ENCODE measurements around the gene IGFALS. TPM values are rescaled to one million over a fixed set of nuclear protein-coding genes. Genes with fewer than 3 reads are reported as not detected.

The IGFALS gene
- total RNA-seq, 1 donor: not detected

DNA sequence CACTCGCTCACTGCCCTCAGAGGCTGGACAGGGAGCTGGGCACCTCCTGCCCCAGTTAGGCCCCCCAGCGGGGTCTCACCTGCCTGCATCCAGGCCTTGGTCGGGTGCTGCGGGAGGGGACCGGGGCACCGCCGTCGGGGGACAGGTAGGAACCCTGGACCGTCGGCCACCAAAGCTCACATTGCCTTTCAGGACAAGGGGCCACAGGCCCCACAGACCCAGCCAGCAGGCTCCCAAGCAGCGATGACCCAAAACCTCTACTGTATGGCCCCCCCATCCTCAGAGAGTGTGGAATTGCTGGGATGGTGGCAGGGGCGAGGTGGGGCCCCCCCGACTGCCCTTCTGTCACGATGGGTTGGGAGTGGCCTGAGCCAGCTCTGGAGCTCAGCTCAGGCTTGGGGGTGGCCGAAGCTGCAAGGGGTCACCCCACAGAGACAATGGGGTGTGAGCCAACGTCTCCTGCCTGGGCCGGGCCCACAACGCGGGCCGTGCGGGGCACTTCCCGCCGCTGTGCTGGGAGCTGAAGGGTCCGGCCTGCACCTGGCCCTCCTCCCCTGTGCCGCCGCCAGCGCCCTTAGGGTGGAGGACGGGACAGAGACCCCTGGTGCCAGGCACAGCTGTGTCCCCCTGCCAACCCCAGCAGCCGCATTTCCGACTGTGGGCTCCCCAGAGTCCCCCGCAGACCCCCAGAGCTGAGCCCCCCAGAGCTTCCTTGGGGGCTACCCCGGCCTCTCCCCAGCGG is 498 bp downstream of the IGFALS start:
- DNase-seq (ENCODE audit: low read depth): no peak
- H3K4me3 ChIP-seq (ENCODE audit: low read depth, low read length): no peak overlapping the region
- TF ChIP-seq, protein P1, sequence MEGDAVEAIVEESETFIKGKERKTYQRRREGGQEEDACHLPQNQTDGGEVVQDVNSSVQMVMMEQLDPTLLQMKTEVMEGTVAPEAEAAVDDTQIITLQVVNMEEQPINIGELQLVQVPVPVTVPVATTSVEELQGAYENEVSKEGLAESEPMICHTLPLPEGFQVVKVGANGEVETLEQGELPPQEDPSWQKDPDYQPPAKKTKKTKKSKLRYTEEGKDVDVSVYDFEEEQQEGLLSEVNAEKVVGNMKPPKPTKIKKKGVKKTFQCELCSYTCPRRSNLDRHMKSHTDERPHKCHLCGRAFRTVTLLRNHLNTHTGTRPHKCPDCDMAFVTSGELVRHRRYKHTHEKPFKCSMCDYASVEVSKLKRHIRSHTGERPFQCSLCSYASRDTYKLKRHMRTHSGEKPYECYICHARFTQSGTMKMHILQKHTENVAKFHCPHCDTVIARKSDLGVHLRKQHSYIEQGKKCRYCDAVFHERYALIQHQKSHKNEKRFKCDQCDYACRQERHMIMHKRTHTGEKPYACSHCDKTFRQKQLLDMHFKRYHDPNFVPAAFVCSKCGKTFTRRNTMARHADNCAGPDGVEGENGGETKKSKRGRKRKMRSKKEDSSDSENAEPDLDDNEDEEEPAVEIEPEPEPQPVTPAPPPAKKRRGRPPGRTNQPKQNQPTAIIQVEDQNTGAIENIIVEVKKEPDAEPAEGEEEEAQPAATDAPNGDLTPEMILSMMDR (IDR thresholded peaks at IDR 0.05; ENCODE audit: insufficient read depth, low read depth, low read length): no peak

DNA sequence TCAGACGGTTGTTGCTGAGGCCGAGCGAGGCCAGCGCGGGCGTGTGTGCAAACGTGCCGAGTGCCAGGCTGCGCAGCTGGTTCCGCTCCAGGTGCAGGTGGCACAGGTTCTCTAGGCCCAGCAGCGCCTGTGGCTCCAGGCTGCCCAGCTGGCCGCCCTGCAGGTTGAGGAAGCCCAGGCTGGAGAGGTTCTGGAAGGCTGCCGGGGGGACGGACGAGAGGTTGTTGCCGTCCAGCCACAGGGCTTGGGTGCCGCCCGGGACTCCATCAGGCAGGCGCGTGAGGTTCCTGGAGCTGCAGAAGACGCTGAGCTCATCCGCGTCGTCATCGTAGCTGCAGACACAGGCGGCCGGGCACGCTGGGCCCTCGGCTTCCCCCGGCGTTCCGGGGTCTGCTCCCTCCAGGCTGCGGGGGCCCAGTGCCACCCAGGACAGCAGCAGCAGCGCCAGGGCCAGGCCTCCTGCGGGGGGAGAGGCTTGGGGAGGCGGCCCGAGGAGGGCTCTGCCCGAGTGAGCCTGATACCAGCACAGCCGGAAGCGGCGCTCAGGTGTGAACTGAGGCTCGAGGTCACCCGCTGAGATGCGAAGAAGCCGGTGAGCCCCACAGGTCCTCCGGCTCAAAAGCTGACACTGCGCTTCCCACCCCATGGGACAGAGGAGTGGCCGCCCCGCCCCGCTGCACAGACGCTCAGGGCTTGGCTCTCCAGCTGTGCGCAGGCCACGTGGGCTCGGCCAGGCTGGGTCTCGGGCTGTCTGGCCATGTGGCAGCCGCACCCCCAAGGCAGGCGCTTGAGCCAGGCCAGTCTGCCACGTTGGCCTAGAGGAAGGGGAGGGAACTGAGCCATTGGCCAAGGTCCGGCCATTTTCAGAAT is 1.3 kb downstream of the IGFALS start:
- TF ChIP-seq, protein P1 (IDR thresholded peaks at IDR 0.05; ENCODE audit: insufficient read depth, low read depth, low read length): no peak
- H3K4me3 ChIP-seq (ENCODE audit: low read depth, low read length): no peak overlapping the region
- no peak for DNase-seq (ENCODE audit: low read depth)

DNA sequence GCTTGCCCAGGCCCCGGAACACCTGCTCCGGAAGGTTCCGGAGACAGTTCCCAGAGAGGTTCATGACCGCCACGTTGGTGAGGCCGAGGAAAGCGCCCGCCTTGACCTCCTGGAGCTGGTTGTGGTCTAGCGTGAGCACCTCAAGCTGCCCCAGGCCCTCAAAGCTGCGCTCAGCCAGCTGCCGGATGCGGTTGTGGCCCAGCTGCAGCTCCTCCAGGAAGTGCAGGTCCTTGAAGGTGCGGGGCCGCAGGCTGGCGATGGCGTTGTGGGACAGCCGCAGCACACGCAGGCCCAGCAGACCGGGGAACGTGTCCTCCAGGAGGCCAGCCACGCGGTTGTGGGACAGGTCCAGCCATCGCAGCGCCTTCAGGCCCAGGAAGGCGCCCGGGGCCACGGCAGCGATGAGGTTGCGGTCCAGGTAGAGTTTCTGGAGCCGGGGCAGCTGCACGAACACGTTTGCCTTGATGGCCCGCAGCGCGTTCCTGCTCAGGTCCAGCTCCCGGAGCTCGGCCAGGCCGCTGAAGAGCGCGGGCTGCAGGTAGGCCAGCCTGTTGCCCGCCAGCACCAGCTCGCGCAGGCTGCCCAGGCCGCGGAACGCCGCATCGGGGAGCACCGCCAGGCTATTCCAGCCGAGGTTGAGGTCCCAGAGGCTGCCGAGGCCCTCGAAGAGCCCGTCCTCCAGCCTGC is 2.1 kb downstream of the IGFALS start:
- no peak overlapping the region for H3K4me3 ChIP-seq (ENCODE audit: low read depth, low read length)

DNA sequence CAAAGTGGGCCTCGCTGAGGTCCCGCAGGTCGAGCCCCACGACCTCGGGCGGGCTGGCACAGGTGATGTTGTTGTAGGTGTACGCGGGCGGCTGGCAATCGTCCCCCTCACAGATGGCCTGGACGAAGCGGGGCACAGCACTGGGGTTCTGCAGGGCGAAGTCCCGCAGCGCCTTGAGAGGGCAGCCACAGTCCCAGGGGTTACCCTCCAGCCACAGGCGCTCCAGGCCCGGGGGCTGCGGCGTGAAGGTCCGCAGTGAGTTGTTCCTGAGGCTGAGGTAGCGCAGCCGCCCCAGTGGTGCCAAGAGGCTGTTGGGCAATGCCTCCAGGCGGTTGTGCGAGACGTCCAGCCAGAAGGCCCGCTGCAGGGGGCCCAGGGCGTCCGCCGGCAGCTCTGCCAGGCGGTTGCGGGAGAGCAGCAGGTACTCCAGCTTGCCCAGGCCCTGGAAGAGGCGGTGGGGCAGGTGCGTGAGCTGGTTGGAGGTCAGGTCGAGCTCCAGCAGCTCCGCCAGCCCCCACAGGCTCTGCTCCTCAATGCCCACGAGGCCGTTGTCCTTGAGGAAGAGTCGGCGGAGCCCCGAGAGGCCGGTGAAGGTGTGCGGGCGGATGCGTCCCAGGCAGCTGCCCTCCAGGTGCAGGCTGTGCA is 2.8 kb downstream of the IGFALS start:
- no peak for DNase-seq (ENCODE audit: low read depth)
- H3K4me3 ChIP-seq (ENCODE audit: low read depth, low read length): no peak overlapping the region
- TF ChIP-seq, protein P1 (IDR thresholded peaks at IDR 0.05; ENCODE audit: insufficient read depth, low read depth, low read length): no peak

More for the DNA sequence above, 2.1 kb downstream of the IGFALS start:
- TF ChIP-seq, protein P1 (IDR thresholded peaks at IDR 0.05; ENCODE audit: insufficient read depth, low read depth, low read length): no peak
- DNase-seq (ENCODE audit: low read depth): no peak

DNA sequence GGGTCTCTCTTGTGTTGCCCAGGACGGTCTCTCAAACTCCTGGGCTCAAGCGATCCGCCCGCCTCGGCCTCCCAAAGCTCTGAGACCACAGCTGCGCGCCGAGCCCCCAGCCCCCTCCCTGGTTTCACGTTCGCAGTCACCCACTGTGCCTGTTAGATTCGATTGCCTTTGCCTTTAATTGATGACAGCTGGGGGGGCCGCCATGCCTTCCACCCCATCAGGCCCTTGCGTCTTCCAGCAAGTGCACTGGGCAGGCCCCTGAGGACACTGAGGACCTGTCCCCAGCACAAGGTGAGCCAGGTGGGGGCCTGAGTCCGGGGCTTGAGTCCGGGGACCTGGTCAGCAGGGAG is 3.3 kb downstream of the IGFALS start:
- TF ChIP-seq, protein P1 (IDR thresholded peaks at IDR 0.05; ENCODE audit: insufficient read depth, low read depth, low read length): no peak
- no peak overlapping the region for H3K4me3 ChIP-seq (ENCODE audit: low read depth, low read length)
- DNase-seq (ENCODE audit: low read depth): no peak

DNA sequence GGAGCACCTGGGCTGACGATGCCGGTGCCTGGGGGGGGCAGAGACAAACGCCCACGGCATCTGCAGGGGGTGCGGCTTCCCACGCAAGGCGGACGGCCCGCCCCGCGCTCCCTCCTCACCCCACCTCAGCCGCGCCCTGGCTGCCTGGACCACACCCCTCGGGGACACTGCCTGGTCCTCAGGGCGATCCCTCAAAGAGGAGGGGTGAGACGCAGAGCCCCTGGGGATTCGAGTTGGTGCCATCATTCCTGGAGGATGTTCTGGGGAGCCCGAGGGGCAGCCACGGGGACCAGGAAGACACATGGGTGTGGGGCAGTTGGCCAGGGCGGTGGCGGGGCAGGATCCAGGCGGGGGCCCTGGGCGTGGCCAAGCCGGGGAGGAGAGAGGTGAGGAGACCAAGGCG is 3.9 kb downstream of the IGFALS start:
- TF ChIP-seq, protein P1 (IDR thresholded peaks at IDR 0.05; ENCODE audit: insufficient read depth, low read depth, low read length): no peak
- no peak for DNase-seq (ENCODE audit: low read depth)
- H3K4me3 ChIP-seq (ENCODE audit: low read depth, low read length): no peak overlapping the region

Data from fibroblast of villous mesenchyme (primary cell).